PC-9 (cell line): ENCODE results near the gene ZFX. TPM values are rescaled to one million over a fixed set of nuclear protein-coding genes. Genes with fewer than 3 reads are reported as not detected.

Experiments used
- BruUV-seq: library from RNA; stranded (reverse); fragments of 400-500 nt; replicated peaks from 2 replicates; lab custom pipeline; 2021; lab: Mats Ljungman, UMichigan
- CTCF ChIA-PET: fragments of 300-600 bp; sonication (Branson Sonifier 250); formaldehyde crosslinking; loops from one replicate; lab custom pipeline; 2022; ENCODE audit warnings: antibody characterized with exemption; lab: Charles Lee
- POLR2A ChIA-PET: fragments of 300-600 bp; sonication (Branson Sonifier 250); formaldehyde crosslinking; loops from one replicate; lab custom pipeline; 2022; ENCODE audit warnings: antibody characterized with exemption; ENCODE audit not compliant: unreplicated experiment; lab: Charles Lee
- DNase-seq, 2 experiments: peaks; one replicate each; pipeline versions ENCODE4 v3.0.0 to v3.0.0-alpha.2; 2015 to 2022; ENCODE audit warnings: mixed read lengths in 1 of 2
- H2AFZ ChIP-seq: fragments of 200-600 bp; sonication (generic); 2 replicates; pipeline ENCODE4 v1.8.1; 2017; ENCODE audit warnings: antibody characterized with exemption
- H3F3A ChIP-seq: fragments of 200-600 bp; sonication (generic); 2 replicates; pipeline ENCODE4 v1.8.1; 2017; ENCODE audit warnings: antibody characterized with exemption, mild to moderate bottlenecking, low read depth; ENCODE audit not compliant: insufficient read depth
- H3K27ac ChIP-seq: fragments of 200-600 bp; sonication (generic); 2 replicates; pipeline ENCODE4 v1.6.1; 2016; ENCODE audit warnings: mixed run types
- H3K27me3 ChIP-seq: fragments of 200-600 bp; sonication (generic); 2 replicates; pipeline ENCODE4 v1.6.1; 2016; ENCODE audit warnings: low read depth, mixed run types; ENCODE audit not compliant: insufficient read depth
- H3K36me3 ChIP-seq: fragments of 200-600 bp; sonication (generic); 2 replicates; pipeline ENCODE4 v1.6.1; 2016; ENCODE audit warnings: low read depth, mixed run types
- H3K4me1 ChIP-seq: fragments of 200-600 bp; sonication (generic); replicated peaks from 2 replicates; pipeline ENCODE4 v1.6.1; 2016; ENCODE audit warnings: mixed run types; ENCODE audit not compliant: insufficient read depth
- H3K4me2 ChIP-seq: fragments of 200-600 bp; sonication (generic); 2 replicates; pipeline ENCODE4 v1.6.1; 2017; ENCODE audit warnings: mixed run types
- H3K4me3 ChIP-seq: fragments of 200-600 bp; sonication (generic); 2 replicates; pipeline ENCODE4 v1.6.1; 2016; ENCODE audit warnings: mixed run types
- H3K79me2 ChIP-seq: fragments of 200-600 bp; sonication (generic); 2 replicates; pipeline ENCODE4 v1.6.1; 2017; ENCODE audit warnings: low read depth, mixed run types
- H3K9me2 ChIP-seq: fragments of 200-600 bp; sonication (generic); 2 replicates; pipeline ENCODE4 v1.8.1; 2017; ENCODE audit warnings: mild to moderate bottlenecking; ENCODE audit not compliant: insufficient read depth
- H3K9me3 ChIP-seq: fragments of 200-600 bp; sonication (generic); 2 replicates; pipeline ENCODE4 v1.8.1; 2016; ENCODE audit warnings: low read depth; ENCODE audit not compliant: insufficient read depth
- H4K20me1 ChIP-seq: fragments of 200-600 bp; sonication (generic); 2 replicates; pipeline ENCODE4 v1.8.1; 2017; ENCODE audit not compliant: insufficient read depth
- CTCF ChIP-seq: fragments of 200-600 bp; sonication (generic); conservative IDR thresholded peaks from 2 replicates; pipeline ENCODE4 v1.6.1; 2017; ENCODE audit warnings: mixed run types, antibody characterized with exemption, mild to moderate bottlenecking, moderate library complexity
- EZH2 ChIP-seq: fragments of 200-600 bp; sonication (generic); IDR thresholded peaks from 2 replicates; pipeline ENCODE4 v1.8.0; 2017; ENCODE audit warnings: antibody characterized with exemption, low read depth
- intact Hi-C: fragments of 100-400 bp; cut with micrococcal nuclease; formaldehyde crosslinking; loops from one replicate; pipeline ENCODE4 v1.10.0; 2022; ENCODE audit not compliant: unreplicated experiment
- total RNA-seq: library from RNA; stranded (reverse); gene quantifications from 2 replicates; pipeline ENCODE4 v1.2.3, GENCODE V29; 2021

ZFX gene
- total RNA-seq, 1 experiment from 2014 or later, result 39.6 TPM

DNA sequence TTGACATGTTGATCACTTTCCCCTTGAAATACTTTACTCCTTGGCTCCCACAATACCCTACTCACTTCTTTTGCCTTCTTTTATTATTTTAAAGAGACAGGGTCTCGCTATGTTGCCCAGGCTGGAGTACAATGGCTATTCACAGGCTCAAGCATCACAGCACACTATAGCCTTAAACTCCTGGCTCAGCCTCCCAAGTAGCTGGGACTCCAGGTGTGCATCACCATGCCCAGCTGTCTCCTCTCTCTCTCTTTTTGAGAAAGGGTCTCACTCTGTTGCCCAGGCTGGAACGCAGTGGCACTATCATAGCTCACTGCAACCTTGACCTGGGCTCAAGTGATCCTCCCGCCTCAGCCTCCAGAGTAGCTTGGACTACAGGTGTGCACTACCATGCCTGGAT, 112.8 kb downstream of the ZFX start:
- Histone ChIP-seq H3K27me3 (no peaks in the 10 kb centered on the region), H3F3A (no peaks in the 10 kb centered on the region), H3K36me3 (no peaks in the 10 kb centered on the region), H2AFZ (no peak overlapping the region), H3K4me2 (no peak overlapping the region), H3K4me3 (no peak overlapping the region), H3K9me2 (no peaks in the 10 kb centered on the region), H3K79me2 (no peaks in the 10 kb centered on the region), H4K20me1 (no peaks in the 10 kb centered on the region), H3K4me1 (no peaks in the 10 kb centered on the region), H3K9me3 (no peaks in the 10 kb centered on the region), H3K27ac (no peak overlapping the region)
- TF ChIP-seq CTCF, result no peak
- TF ChIP-seq EZH2, result no peak
- CTCF ChIA-PET, result no interaction called here
- POLR2A ChIA-PET, result no interaction called here
- no peak for DNase-seq
- BruUV-seq, result no TSS peak
- intact Hi-C loops, result no loop called here

GRCh38 chrX:24264383-24264782, 114.9 kb downstream of the ZFX start:
- Histone ChIP-seq H3K27ac (no peak overlapping the region), H2AFZ (no peak overlapping the region), H3K4me2 (no peak overlapping the region), H3K36me3 (no peaks in the 10 kb centered on the region), H3K9me2 (no peaks in the 10 kb centered on the region), H3K4me3 (no peak overlapping the region), H3K79me2 (no peaks in the 10 kb centered on the region), H3F3A (no peaks in the 10 kb centered on the region), H3K27me3 (no peaks in the 10 kb centered on the region), H4K20me1 (no peaks in the 10 kb centered on the region), H3K9me3 (no peaks in the 10 kb centered on the region), H3K4me1 (no peaks in the 10 kb centered on the region)
- no TSS peak for BruUV-seq
- intact Hi-C loops, result no loop called here
- no peak for DNase-seq
- TF ChIP-seq EZH2 (no peak), CTCF (no peak)
- CTCF ChIA-PET, result no interaction called here
- POLR2A ChIA-PET, result no interaction called here

Other genes with a start within 250 kb of the ZFX start
- gene APOO, start 241.8 kb upstream of the ZFX start, total RNA-seq, result 25.5 and 42.3 TPM in 2 replicates
- 0.20 TPM in 1 of 2 replicates, not detected in the other for gene CXorf58, start 241.7 kb upstream of the ZFX start, total RNA-seq
- 3.5 and 3.7 TPM in 2 replicates for gene KLHL15, start 122.5 kb upstream of the ZFX start, total RNA-seq
- gene EIF2S3, start 94.8 kb upstream of the ZFX start, total RNA-seq, result 216 and 252 TPM in 2 replicates
- not detected in 2 replicates for gene SUPT20HL2, start 164.3 kb downstream of the ZFX start, total RNA-seq
- gene SUPT20HL1, start 210.9 kb downstream of the ZFX start, total RNA-seq, result not detected in 2 replicates